Activated CD8-positive, alpha-beta T cell treated with anti-CD3 and anti-CD28 coated beads for 36 hours (primary cell): Measurements from ENCODE around the gene MOV10L1. TPM values are rescaled to one million over a fixed set of nuclear protein-coding genes. Genes with fewer than 3 reads are reported as not detected.
A peak's percentile ranks its signal among the peaks of the same experiment; 100 is the strongest.

ENCODE experiments used
- ATAC-seq: fragments of 200-7000 bp; cut with Tn5 transposase; one replicate; pipeline ENCODE4 v1.10.0; 2021; ENCODE audit warnings: mild to moderate bottlenecking, moderate library complexity
- CTCF ChIA-PET: fragments of 350-600 bp; sonication (Branson Sonifier 250); formaldehyde crosslinking; loops from one replicate; lab custom pipeline; 2021; ENCODE audit warnings: antibody characterized with exemption; lab: Charles Lee
- POLR2A ChIA-PET: fragments of 350-600 bp; sonication (Branson Sonifier 250); formaldehyde crosslinking; loops from one replicate; lab custom pipeline; 2021; ENCODE audit warnings: antibody characterized with exemption; lab: Charles Lee
- DNase-seq: peaks from one replicate; pipeline ENCODE4 v3.0.0-alpha.2; 2020
- H3K27ac Mint-ChIP-seq: one replicate; pipeline ENCODE4 v1.8.0; 2021; ENCODE audit warnings: mild to moderate bottlenecking, mixed read lengths
- H3K27me3 Mint-ChIP-seq: one replicate; pipeline ENCODE4 v1.8.0; 2021; ENCODE audit warnings: mixed read lengths
- H3K36me3 Mint-ChIP-seq: one replicate; pipeline ENCODE4 v1.8.0; 2021; ENCODE audit warnings: low read depth, mixed read lengths
- H3K4me1 Mint-ChIP-seq: one replicate; pipeline ENCODE4 v1.8.0; 2021; ENCODE audit warnings: low read depth, mixed read lengths
- H3K4me3 Mint-ChIP-seq: one replicate; pipeline ENCODE4 v1.8.0; 2021; ENCODE audit warnings: mild to moderate bottlenecking, moderate library complexity, mixed read lengths
- H3K9me3 Mint-ChIP-seq: one replicate; pipeline ENCODE4 v1.8.0; 2021; ENCODE audit warnings: mixed read lengths
- intact Hi-C: fragments of 100-400 bp; cut with micrococcal nuclease; formaldehyde crosslinking; loops from one replicate; pipeline ENCODE4 v1.10.0; 2022
- total RNA-seq, 2 experiments: library from RNA; stranded (reverse); gene quantifications; one replicate each; pipeline ENCODE4 v1.2.3, GENCODE V29; 2021
- TF ChIP-seq, protein P1 (sequence below): fragments of 200-600 bp; IDR thresholded peaks from one replicate; pipeline ENCODE4 v1.8.0; 2022; ENCODE audit warnings: antibody characterized with exemption, mild to moderate bottlenecking

The MOV10L1 gene
- total RNA-seq, 2 experiments from 2014 or later: 0.34 TPM; not detected in 1

DNA sequence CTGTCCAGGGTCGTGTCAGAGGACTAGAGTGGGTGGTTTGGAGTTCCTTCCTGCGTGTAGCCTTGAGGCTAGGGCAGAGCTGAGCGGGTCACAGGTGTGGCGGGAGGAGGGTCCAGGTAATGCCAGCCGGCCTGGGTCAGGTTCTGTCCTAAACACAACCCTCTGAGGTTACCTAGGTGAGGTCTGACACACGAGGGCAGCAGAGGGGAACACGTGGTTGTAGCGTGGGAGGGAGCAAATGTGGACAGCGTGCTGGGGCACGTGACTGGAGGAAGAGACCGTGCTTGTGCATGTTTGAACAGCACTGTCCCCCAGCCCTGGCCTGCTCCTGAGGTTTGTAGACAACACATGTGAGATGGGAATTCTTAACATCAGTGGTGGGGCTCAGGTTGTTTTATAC, 13.1 kb downstream of the MOV10L1 start:
- Mint-ChIP-seq H3K4me3 (no peak overlapping the region), H3K9me3 (no peaks in the 10 kb centered on the region), H3K27me3 (peaks cover 7% of the 10 kb centered on the region), H3K36me3 (no peaks in the 10 kb centered on the region), H3K4me1 (peaks cover 14% of the 10 kb centered on the region), H3K27ac (no peak overlapping the region)
- intact Hi-C loops: no loop called here
- ATAC-seq: no peak
- DNase-seq: peak; percentile 34
- TF ChIP-seq, protein P1, sequence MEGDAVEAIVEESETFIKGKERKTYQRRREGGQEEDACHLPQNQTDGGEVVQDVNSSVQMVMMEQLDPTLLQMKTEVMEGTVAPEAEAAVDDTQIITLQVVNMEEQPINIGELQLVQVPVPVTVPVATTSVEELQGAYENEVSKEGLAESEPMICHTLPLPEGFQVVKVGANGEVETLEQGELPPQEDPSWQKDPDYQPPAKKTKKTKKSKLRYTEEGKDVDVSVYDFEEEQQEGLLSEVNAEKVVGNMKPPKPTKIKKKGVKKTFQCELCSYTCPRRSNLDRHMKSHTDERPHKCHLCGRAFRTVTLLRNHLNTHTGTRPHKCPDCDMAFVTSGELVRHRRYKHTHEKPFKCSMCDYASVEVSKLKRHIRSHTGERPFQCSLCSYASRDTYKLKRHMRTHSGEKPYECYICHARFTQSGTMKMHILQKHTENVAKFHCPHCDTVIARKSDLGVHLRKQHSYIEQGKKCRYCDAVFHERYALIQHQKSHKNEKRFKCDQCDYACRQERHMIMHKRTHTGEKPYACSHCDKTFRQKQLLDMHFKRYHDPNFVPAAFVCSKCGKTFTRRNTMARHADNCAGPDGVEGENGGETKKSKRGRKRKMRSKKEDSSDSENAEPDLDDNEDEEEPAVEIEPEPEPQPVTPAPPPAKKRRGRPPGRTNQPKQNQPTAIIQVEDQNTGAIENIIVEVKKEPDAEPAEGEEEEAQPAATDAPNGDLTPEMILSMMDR: no peak
- CTCF ChIA-PET: interaction anchor here (1.0 to 1.4 kb wide), 2 partner anchors 17 to 46 kb away, joined by 3 read pairs; no protein-coding TSS in a partner anchor
- POLR2A ChIA-PET: interaction anchor here (0.6 kb wide), 1 partner anchor 87 kb away, joined by 3 read pairs; no protein-coding TSS in a partner anchor

DNA sequence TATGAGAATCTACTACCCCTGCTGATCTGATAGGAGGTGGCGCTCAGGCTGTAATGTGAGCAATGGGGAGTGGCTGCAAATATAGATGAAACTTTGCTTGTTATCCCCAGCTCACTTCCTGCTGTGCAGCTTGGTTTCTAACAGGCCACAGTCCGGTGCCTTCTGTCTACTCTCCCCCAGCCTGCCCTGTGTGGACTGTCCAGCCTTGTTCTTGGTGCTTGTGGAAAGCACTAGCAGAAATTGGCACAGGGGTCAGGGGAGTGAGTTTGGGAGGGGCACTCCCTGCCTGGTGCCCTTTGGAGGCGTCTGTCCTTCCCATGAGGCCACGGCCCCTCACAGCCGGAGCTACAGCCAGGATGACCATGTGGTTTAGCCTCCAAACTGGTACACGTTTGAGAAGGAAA, 14.3 kb downstream of the MOV10L1 start:
- Mint-ChIP-seq H3K36me3 (no peaks in the 10 kb centered on the region), H3K27ac (no peak overlapping the region), H3K9me3 (no peaks in the 10 kb centered on the region), H3K4me3 (no peak overlapping the region), H3K4me1 (peaks cover 14% of the 10 kb centered on the region), H3K27me3 (peaks cover 1% of the 10 kb centered on the region)
- POLR2A ChIA-PET: no interaction called here
- CTCF ChIA-PET: interaction anchor here (1.0 to 1.9 kb wide), 3 partner anchors 19 to 45 kb away, joined by 3 to 5 read pairs (median 4); partner anchors contain the start of gene MLC1
- ATAC-seq (no peak), DNase-seq (no peak)
- intact Hi-C loops: no loop called here
- TF ChIP-seq, protein P1: no peak

DNA sequence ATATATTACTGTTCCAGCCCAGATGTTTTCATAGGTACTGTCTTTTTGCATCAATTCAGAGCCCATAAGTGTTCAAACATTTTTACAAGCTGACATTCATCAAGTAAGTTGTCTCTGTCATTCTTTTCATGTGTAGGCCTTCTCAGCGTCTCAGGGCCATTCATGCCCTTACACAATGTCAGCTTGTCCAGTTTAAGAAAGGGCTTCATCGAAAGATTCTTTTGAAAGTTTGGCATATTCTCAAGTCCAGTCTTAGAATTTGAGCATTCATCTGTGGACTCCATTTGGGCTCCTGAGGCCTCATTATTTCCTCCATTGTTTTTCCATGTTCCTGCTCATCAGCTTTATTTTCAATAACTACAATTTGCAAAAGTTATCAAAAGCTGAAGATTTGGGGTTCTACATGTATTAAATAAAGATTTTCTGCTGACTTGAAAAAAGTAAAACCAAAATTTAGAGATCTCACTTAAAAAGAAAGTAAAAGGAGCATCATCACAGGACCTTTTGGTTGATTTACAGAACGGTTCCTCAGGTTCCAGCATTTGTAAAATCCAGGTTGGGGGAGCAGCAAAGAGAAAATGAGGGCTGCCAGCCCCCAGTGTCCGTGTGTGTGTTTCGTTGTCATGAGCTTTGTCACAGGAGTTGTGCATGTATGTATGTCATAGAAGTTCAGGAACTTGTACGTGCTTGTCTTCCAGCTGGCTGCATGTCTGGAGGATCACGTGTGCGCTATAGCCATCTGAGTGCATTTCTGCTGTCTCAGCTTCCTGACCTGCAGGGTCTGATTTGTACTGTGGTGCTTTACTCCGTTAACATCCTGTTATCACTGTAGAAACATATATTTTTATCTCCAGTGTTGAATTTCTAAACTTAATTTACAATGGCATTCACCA, 15.6 kb downstream of the MOV10L1 start:
- TF ChIP-seq, protein P1: no peak
- H3K9me3 Mint-ChIP-seq: no peaks in the 10 kb centered on the region
- H3K4me1 Mint-ChIP-seq: peaks cover 14% of the 10 kb centered on the region
- ATAC-seq: peak; percentile 83
- ChIA-PET CTCF (interaction anchor here (1.9 kb wide), 1 partner anchor 20 kb away, joined by 5 read pairs; the partner anchor contains the start of gene MLC1), POLR2A (interaction anchor here (0.9 to 2.2 kb wide), 3 partner anchors 10 to 31 kb away, joined by 3 to 5 read pairs (median 3); partner anchors contain the start of gene MOV10L1)
- H3K27me3 Mint-ChIP-seq: no peaks in the 10 kb centered on the region
- peak overlapping the region; percentile 32 for H3K27ac Mint-ChIP-seq
- intact Hi-C loops: no loop called here
- H3K4me3 Mint-ChIP-seq: peak overlapping the region; percentile 54
- peak; percentile 56 for DNase-seq
- no peaks in the 10 kb centered on the region for H3K36me3 Mint-ChIP-seq

DNA sequence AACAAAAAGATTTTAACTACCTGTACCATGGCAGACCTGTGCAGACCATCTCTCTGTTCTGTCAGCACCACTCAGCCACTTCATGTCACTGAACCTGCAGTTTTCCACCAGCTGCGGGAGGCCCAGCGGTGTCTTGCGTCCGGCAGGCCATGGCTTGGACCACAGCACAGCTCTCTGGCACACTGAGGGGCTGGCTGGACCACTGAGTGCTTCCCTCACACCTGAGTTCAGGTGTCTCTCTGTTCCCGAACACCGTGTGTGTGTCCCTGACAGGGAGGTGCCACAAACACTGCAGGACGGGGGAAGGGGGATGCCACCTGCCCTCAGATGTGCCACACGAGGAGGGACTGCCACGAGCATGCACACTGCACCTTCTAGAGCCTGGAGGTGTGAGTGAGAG, 17.7 kb downstream of the MOV10L1 start:
- DNase-seq: no peak

More for the DNA sequence above, 17.7 kb downstream of the MOV10L1 start:
- intact Hi-C loops: no loop called here
- Mint-ChIP-seq H3K9me3 (no peaks in the 10 kb centered on the region), H3K4me3 (no peak overlapping the region), H3K36me3 (no peaks in the 10 kb centered on the region), H3K27me3 (no peaks in the 10 kb centered on the region), H3K4me1 (peaks cover 21% of the 10 kb centered on the region), H3K27ac (no peak overlapping the region)
- ChIA-PET CTCF (no interaction called here), POLR2A (interaction anchor here (0.6 to 2.2 kb wide), 2 partner anchors 8 to 20 kb away, joined by 3 to 5 read pairs; no protein-coding TSS in a partner anchor)
- TF ChIP-seq, protein P1: no peak
- ATAC-seq: no peak
